Measurements from ENCODE around the gene HS3ST3B1. TPM values are rescaled to one million over a fixed set of nuclear protein-coding genes. Genes with fewer than 3 reads are reported as not detected.

HS3ST3B1 gene
- total RNA-seq, 1 donor from 2014 or later, result 8.7 TPM

DNA sequence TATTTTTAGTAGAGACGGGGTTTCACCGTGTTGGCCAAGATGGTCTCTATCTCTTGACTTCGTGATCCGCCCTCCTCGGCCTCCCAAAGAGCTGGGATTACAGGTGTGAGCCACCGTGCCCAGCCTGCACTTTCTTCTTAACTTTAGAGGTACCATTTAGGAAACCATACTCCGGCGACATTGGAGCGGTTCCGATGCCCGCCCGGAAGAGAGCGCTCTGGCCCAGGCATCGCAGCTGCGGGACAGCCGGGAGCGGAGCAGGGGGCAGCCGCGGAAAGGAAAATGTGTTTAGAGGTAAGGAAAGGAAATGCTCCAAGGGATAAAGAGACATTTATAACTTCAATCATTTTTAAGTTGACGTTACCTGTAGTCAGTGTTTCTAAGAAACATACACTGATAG lies 6.0 kb upstream of the HS3ST3B1 start:
- peaks cover 3% of the 10 kb centered on the region for H3K4me1 Mint-ChIP-seq (ENCODE audit: low read depth, unreplicated experiment)
- no peak overlapping the region for H3K4me3 ChIP-seq (ENCODE audit: insufficient read depth, low read depth, low read length)
- H3K79me2 ChIP-seq (ENCODE audit: insufficient read depth, low read length), result no peaks in the 10 kb centered on the region
- no peak overlapping the region for H3K27ac ChIP-seq (ENCODE audit: low read depth, low read length)
- DNase-seq (ENCODE audit: low read depth) (no peak), FAIRE-seq (no peak)
- H3K4me2 ChIP-seq (ENCODE audit: low read length), result no peak overlapping the region
- no peaks in the 10 kb centered on the region for H3K36me3 Mint-ChIP-seq (ENCODE audit: low read depth, unreplicated experiment)
- peaks cover 23% of the 10 kb centered on the region for H3K27me3 Mint-ChIP-seq (ENCODE audit: low read depth, unreplicated experiment)
- no peak overlapping the region for H3K27ac Mint-ChIP-seq (ENCODE audit: unreplicated experiment)
- H2AFZ ChIP-seq (ENCODE audit: low read depth, low read length), result no peak overlapping the region
- H3K27me3 ChIP-seq (ENCODE audit: insufficient read depth, low read length), result peaks cover 22% of the 10 kb centered on the region
- no peak overlapping the region for H3K4me3 Mint-ChIP-seq (ENCODE audit: unreplicated experiment)
- H3K4me1 ChIP-seq (ENCODE audit: insufficient read depth, low read length), result peaks cover 7% of the 10 kb centered on the region
- no peaks in the 10 kb centered on the region for H3K9me3 ChIP-seq (ENCODE audit: insufficient read depth, low read depth, low read length)
- H3K9ac ChIP-seq (ENCODE audit: low read length), result no peak overlapping the region
- TF ChIP-seq EZH2 (IDR thresholded peaks at IDR 0.05; ENCODE audit: insufficient read depth, low read length), result no peak
- H4K20me1 ChIP-seq (ENCODE audit: insufficient read depth, low read length), result no peaks in the 10 kb centered on the region
- no peaks in the 10 kb centered on the region for H3K9me3 Mint-ChIP-seq (ENCODE audit: unreplicated experiment)
- H3K36me3 ChIP-seq (ENCODE audit: insufficient read depth, low read length), result no peaks in the 10 kb centered on the region

DNA sequence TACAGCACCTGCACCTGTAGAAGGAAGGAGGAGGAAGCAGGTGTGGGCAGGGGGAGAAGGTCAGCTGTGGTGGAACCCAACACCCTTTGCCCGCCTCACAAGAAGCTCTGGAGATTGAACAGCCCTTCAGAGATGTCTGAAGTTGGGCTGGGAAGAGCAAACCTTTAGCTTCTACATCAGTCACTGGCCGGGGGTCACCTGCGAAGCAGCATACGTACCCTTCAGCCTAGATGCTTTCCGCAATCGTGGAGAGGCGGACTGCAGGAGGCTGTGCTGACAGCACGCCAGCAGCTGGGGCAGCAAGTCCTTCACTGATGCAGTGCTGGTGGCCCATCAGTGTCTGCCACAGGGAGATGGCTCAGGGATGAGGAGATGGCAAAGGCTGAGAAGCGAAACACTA lies 5.2 kb upstream of the HS3ST3B1 start:
- peaks cover 22% of the 10 kb centered on the region for H3K27me3 ChIP-seq (ENCODE audit: insufficient read depth, low read length)
- FAIRE-seq, result no peak

GRCh38 chr17:14296166-14296910 lies 4.5 kb upstream of the HS3ST3B1 start:
- Histone ChIP-seq H3K27ac (ENCODE audit: low read depth, low read length) (no peak overlapping the region), H3K4me2 (ENCODE audit: low read length) (peak overlapping the region; percentile 90), H3K79me2 (ENCODE audit: insufficient read depth, low read length) (peaks cover 4% of the 10 kb centered on the region), H3K9ac (ENCODE audit: low read length) (no peak overlapping the region), H3K36me3 (ENCODE audit: insufficient read depth, low read length) (no peaks in the 10 kb centered on the region), H3K9me3 (ENCODE audit: insufficient read depth, low read depth, low read length) (no peaks in the 10 kb centered on the region), H3K4me1 (ENCODE audit: insufficient read depth, low read length) (peaks cover 14% of the 10 kb centered on the region), H3K4me3 (ENCODE audit: insufficient read depth, low read depth, low read length) (no peak overlapping the region), H2AFZ (ENCODE audit: low read depth, low read length) (peak overlapping the region; percentile 78), H3K27me3 (ENCODE audit: insufficient read depth, low read length) (peaks cover 22% of the 10 kb centered on the region), H4K20me1 (ENCODE audit: insufficient read depth, low read length) (no peaks in the 10 kb centered on the region)
- peak overlapping the region; percentile 76 for H3K4me3 Mint-ChIP-seq (ENCODE audit: unreplicated experiment)
- peak overlapping the region; percentile 20 for H3K27ac Mint-ChIP-seq (ENCODE audit: unreplicated experiment)
- no peaks in the 10 kb centered on the region for H3K36me3 Mint-ChIP-seq (ENCODE audit: low read depth, unreplicated experiment)
- H3K27me3 Mint-ChIP-seq (ENCODE audit: low read depth, unreplicated experiment), result peaks cover 23% of the 10 kb centered on the region
- peaks cover 6% of the 10 kb centered on the region for H3K4me1 Mint-ChIP-seq (ENCODE audit: low read depth, unreplicated experiment)
- H3K9me3 Mint-ChIP-seq (ENCODE audit: unreplicated experiment), result no peaks in the 10 kb centered on the region
- no peak for FAIRE-seq
- TF ChIP-seq, protein P1, sequence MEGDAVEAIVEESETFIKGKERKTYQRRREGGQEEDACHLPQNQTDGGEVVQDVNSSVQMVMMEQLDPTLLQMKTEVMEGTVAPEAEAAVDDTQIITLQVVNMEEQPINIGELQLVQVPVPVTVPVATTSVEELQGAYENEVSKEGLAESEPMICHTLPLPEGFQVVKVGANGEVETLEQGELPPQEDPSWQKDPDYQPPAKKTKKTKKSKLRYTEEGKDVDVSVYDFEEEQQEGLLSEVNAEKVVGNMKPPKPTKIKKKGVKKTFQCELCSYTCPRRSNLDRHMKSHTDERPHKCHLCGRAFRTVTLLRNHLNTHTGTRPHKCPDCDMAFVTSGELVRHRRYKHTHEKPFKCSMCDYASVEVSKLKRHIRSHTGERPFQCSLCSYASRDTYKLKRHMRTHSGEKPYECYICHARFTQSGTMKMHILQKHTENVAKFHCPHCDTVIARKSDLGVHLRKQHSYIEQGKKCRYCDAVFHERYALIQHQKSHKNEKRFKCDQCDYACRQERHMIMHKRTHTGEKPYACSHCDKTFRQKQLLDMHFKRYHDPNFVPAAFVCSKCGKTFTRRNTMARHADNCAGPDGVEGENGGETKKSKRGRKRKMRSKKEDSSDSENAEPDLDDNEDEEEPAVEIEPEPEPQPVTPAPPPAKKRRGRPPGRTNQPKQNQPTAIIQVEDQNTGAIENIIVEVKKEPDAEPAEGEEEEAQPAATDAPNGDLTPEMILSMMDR (IDR thresholded peaks at IDR 0.05; ENCODE audit: insufficient read depth, low read depth, low read length), result no peak
- TF ChIP-seq EZH2 (IDR thresholded peaks at IDR 0.05; ENCODE audit: insufficient read depth, low read length), result no peak
- no peak for DNase-seq (ENCODE audit: low read depth)

More for the DNA sequence above, 5.2 kb upstream of the HS3ST3B1 start:
- no peak overlapping the region for H2AFZ ChIP-seq (ENCODE audit: low read depth, low read length)
- Mint-ChIP-seq H3K4me3 (ENCODE audit: unreplicated experiment) (no peak overlapping the region), H3K36me3 (ENCODE audit: low read depth, unreplicated experiment) (no peaks in the 10 kb centered on the region), H3K9me3 (ENCODE audit: unreplicated experiment) (no peaks in the 10 kb centered on the region), H3K27ac (ENCODE audit: unreplicated experiment) (no peak overlapping the region), H3K27me3 (ENCODE audit: low read depth, unreplicated experiment) (peaks cover 23% of the 10 kb centered on the region), H3K4me1 (ENCODE audit: low read depth, unreplicated experiment) (peaks cover 6% of the 10 kb centered on the region)
- TF ChIP-seq, protein P1 (IDR thresholded peaks at IDR 0.05; ENCODE audit: insufficient read depth, low read depth, low read length), result no peak
- no peak for TF ChIP-seq EZH2 (IDR thresholded peaks at IDR 0.05; ENCODE audit: insufficient read depth, low read length)
- DNase-seq (ENCODE audit: low read depth), result no peak
- H3K27ac ChIP-seq (ENCODE audit: low read depth, low read length), result no peak overlapping the region
- no peak overlapping the region for H3K9ac ChIP-seq (ENCODE audit: low read length)
- H3K4me2 ChIP-seq (ENCODE audit: low read length), result no peak overlapping the region
- H4K20me1 ChIP-seq (ENCODE audit: insufficient read depth, low read length), result no peaks in the 10 kb centered on the region
- H3K4me1 ChIP-seq (ENCODE audit: insufficient read depth, low read length), result peaks cover 14% of the 10 kb centered on the region
- H3K4me3 ChIP-seq (ENCODE audit: insufficient read depth, low read depth, low read length), result no peak overlapping the region
- H3K79me2 ChIP-seq (ENCODE audit: insufficient read depth, low read length), result no peaks in the 10 kb centered on the region
- H3K9me3 ChIP-seq (ENCODE audit: insufficient read depth, low read depth, low read length), result no peaks in the 10 kb centered on the region
- H3K36me3 ChIP-seq (ENCODE audit: insufficient read depth, low read length), result no peaks in the 10 kb centered on the region

All from astrocyte (in vitro differentiated cells and primary cell).